HepG2 (cell line): ENCODE results near the gene TTC23L. TPM values are rescaled to one million over a fixed set of nuclear protein-coding genes. Genes with fewer than 3 reads are reported as not detected.

Experiments
- AKNA ChIP-seq: sonication (generic); formaldehyde crosslinking; IDR thresholded peaks from 2 replicates; pipeline ENCODE4 v1.4.0; 2020; ENCODE audit warnings: missing genetic modification reagents, borderline replicate concordance
- DMAP1 ChIP-seq: IDR thresholded peaks from 2 replicates; pipeline ENCODE4 v1.6.1; 2016
- DNMT1 ChIP-seq: sonication (generic); formaldehyde crosslinking; IDR thresholded peaks from 2 replicates; pipeline ENCODE4 v1.5.1; 2020; ENCODE audit warnings: mild to moderate bottlenecking, missing genetic modification reagents
- EED ChIP-seq: sonication (generic); formaldehyde crosslinking; IDR thresholded peaks from 2 replicates; pipeline ENCODE4 v1.5.0; 2020; ENCODE audit warnings: mild to moderate bottlenecking, missing genetic modification reagents
- FOXA3 ChIP-seq: IDR thresholded peaks from 2 replicates; pipeline ENCODE4 v1.6.1; 2016; ENCODE audit warnings: missing genetic modification reagents, missing compliant biosample characterization
- FOXK2 ChIP-seq: fragments of 450-650 bp; IDR thresholded peaks from 2 replicates; pipeline ENCODE4 v1.6.1; 2016
- HMGXB4 ChIP-seq, 2 experiments: sonication (generic) in 1 of 2; formaldehyde crosslinking in 1 of 2; IDR thresholded peaks; 2 replicates each; pipeline versions ENCODE4 v1.4.0 to v1.6.1; 2018 to 2020; ENCODE audit warnings: missing genetic modification reagents in 2 of 2, borderline replicate concordance in 1 of 2, low read depth in 1 of 2, mild to moderate bottlenecking in 1 of 2, missing biosample characterization in 1 of 2
- MIER2 ChIP-seq: IDR thresholded peaks from 2 replicates; pipeline ENCODE4 v1.6.1; 2016; ENCODE audit warnings: missing biosample characterization, missing genetic modification reagents
- MLLT10 ChIP-seq: sonication (generic); formaldehyde crosslinking; IDR thresholded peaks from 2 replicates; pipeline ENCODE4 v1.4.0; 2020; ENCODE audit warnings: missing genetic modification reagents
- MXD1 ChIP-seq: sonication (generic); formaldehyde crosslinking; IDR thresholded peaks from 2 replicates; pipeline ENCODE4 v1.4.0; 2020; ENCODE audit warnings: mild to moderate bottlenecking, missing genetic modification reagents
- NAIF1 ChIP-seq: sonication (generic); formaldehyde crosslinking; IDR thresholded peaks from 2 replicates; pipeline ENCODE4 v1.5.0; 2020; ENCODE audit warnings: mild to moderate bottlenecking, missing genetic modification reagents, borderline replicate concordance
- PHF21A ChIP-seq: sonication (generic); formaldehyde crosslinking; IDR thresholded peaks from 2 replicates; pipeline ENCODE4 v1.5.0; 2020; ENCODE audit warnings: mild to moderate bottlenecking, missing genetic modification reagents
- PRMT3 ChIP-seq: sonication (generic); formaldehyde crosslinking; IDR thresholded peaks from 2 replicates; pipeline ENCODE4 v1.8.1; 2022; ENCODE audit warnings: low read depth, mild to moderate bottlenecking, moderate library complexity, missing genetic modification reagents, borderline replicate concordance
- SCMH1 ChIP-seq: sonication (generic); formaldehyde crosslinking; IDR thresholded peaks from 2 replicates; pipeline ENCODE4 v1.9.0; 2021; ENCODE audit warnings: missing genetic modification reagents, mild to moderate bottlenecking, borderline replicate concordance
- YY1 ChIP-seq: IDR thresholded peaks from 2 replicates; pipeline ENCODE4 v1.6.1; 2011; ENCODE audit warnings: low read length, low read depth, moderate library complexity, mild to moderate bottlenecking; ENCODE audit not compliant: insufficient read depth, insufficient replicate concordance
- ZBTB2 ChIP-seq: sonication (generic); formaldehyde crosslinking; IDR thresholded peaks from 2 replicates; pipeline ENCODE4 v1.8.0; 2022; ENCODE audit warnings: low read depth, missing genetic modification reagents
- ZNF337 ChIP-seq: sonication (generic); formaldehyde crosslinking; IDR thresholded peaks from 2 replicates; pipeline ENCODE4 v1.5.1; 2020; ENCODE audit warnings: missing genetic modification reagents, low read depth, mild to moderate bottlenecking, borderline replicate concordance
- polyA plus RNA-seq, 8 experiments: library from polyadenylated mRNA; depleted of rRNA in 3 of 8; stranded (reverse) in 7 of 8; unstranded in 1 of 8; fragments of >200 nt; fragmentation: Illumina TruSeq in 4 of 8; extraction: Trizol in 4 of 8; gene quantifications; 2 replicates each; pipeline versions ENCODE4 v1.2.1 to v1.2.3, GENCODE V29; 2011 to 2016; ENCODE audit warnings: low read depth in 4 of 8, missing spikeins in 1 of 8, mixed read lengths in 1 of 8; ENCODE audit not compliant: insufficient read depth in 1 of 8
- total RNA-seq, 5 experiments: library from RNA; depleted of rRNA; stranded (reverse); fragments of >200 nt; fragmentation: Illumina TruSeq; extraction: Trizol; gene quantifications; 2 replicates each; pipeline ENCODE4 v1.2.3, GENCODE V29; 2016; ENCODE audit warnings: low read depth in 1 of 5
- TF ChIP-seq, protein P1 (sequence below): sonication (generic); formaldehyde crosslinking; IDR thresholded peaks from 2 replicates; pipeline ENCODE4 v1.5.0; 2020; ENCODE audit warnings: mild to moderate bottlenecking, missing genetic modification reagents, borderline replicate concordance

TTC23L gene
- total and polyA plus RNA-seq, 2 of the 13 experiments (the other 11 are each of a cell fraction or from before 2014, with no cell fraction given): 0.37 to 1.4 TPM

DNA sequence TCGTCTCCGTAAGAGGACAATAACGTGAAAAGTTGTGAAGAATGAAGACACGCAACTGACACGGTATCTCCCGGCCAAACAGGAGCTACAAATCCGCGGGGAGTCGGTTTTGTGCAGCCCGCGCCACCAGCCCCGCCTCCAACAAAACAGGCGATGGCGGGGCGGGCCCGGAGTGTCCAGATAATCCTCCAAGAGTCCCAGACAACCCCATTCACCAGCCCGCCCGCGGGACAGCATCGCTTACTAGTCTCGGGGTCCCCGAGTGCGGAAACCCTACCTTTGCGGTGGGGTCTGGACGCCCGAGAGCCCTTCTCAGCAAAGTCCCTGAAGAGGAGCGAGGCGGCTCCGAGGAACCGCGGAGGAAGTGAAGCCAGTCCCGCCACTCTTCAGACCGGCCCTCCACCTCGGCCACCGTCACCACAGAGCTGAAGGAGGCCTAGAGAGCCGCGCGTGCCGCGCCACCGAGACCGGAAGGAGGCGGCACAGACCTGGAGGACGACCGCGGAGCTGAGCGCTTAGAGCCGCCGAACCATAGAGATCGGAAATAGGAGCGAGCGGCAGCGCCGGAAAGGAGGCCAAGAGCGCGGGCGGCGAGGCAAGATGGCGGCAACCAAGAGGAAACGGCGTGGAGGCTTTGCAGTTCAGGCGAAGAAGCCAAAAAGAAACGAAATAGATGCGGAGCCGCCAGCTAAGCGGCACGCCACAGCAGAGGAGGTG is 76.3 kb downstream of the TTC23L start, which contains the start of the genes BRIX1 and RAD1 (continued):
- peak; percentile 78 to 93; a peak in 3 of 4 replicates for TF ChIP-seq HMGXB4 (CRISPR knock-in tag; IDR thresholded peaks at IDR 0.05; ENCODE audit: borderline replicate concordance in 1 of 2, low read depth in 1 of 2)
- TF ChIP-seq EED (CRISPR knock-in tag): peak; percentile 82; the same call in 1 of the 2 replicates
- no peak for TF ChIP-seq NAIF1 (CRISPR knock-in tag)
- TF ChIP-seq DMAP1 (CRISPR knock-in tag): peak; percentile 92; the same call in 1 of the 2 replicates
- TF ChIP-seq ZBTB2: peak; percentile 89
- TF ChIP-seq DNMT1 (CRISPR knock-in tag): no peak
- TF ChIP-seq YY1: peak; percentile 98
- TF ChIP-seq FOXK2: no peak
- TF ChIP-seq MLLT10 (CRISPR knock-in tag): 0 out of 2 replicates have a peak, but pooled peaks have one; percentile 29
- no peak for TF ChIP-seq AKNA (CRISPR knock-in tag)
- peak; percentile 73 for TF ChIP-seq PHF21A (CRISPR knock-in tag)
- no peak for TF ChIP-seq PRMT3 (CRISPR knock-in tag)
- no peak for TF ChIP-seq SCMH1 (CRISPR knock-in tag)
- TF ChIP-seq MIER2 (CRISPR knock-in tag): peak; percentile 69; the same call in 1 of the 2 replicates
- TF ChIP-seq FOXA3 (CRISPR knock-in tag): peak; percentile 63
- TF ChIP-seq MXD1 (CRISPR knock-in tag): peak; percentile 85; the same call in 1 of the 2 replicates
- no peak for TF ChIP-seq ZNF337 (CRISPR knock-in tag)
- TF ChIP-seq, protein P1, sequence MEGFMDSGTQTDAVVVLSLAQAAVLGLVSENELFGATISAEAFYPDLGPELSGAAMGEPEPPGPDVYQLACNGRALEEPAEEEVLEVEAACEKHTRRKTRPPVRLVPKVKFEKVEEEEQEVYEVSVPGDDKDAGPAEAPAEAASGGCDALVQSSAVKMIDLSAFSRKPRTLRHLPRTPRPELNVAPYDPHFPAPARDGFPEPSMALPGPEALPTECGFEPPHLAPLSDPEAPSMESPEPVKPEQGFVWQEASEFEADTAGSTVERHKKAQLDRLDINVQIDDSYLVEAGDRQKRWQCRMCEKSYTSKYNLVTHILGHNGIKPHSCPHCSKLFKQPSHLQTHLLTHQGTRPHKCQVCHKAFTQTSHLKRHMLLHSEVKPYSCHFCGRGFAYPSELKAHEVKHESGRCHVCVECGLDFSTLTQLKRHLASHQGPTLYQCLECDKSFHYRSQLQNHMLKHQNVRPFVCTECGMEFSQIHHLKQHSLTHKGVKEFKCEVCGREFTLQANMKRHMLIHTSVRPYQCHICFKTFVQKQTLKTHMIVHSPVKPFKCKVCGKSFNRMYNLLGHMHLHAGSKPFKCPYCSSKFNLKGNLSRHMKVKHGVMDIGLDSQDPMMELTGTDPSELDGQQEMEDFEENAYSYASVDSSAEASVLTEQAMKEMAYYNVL (CRISPR knock-in tag): peak; percentile 61; the same call in 1 of the 2 replicates
